Neural cell (in vitro differentiated cells): ENCODE results near the gene GAD2.

Source experiments
- CTCF ChIP-seq: fragments of 450-650 bp; IDR thresholded peaks from 2 replicates; pipeline ENCODE4 v1.5.1; 2014; ENCODE audit warnings: antibody characterized with exemption, mild to moderate bottlenecking, moderate library complexity; ENCODE audit not compliant: poor library complexity, severe bottlenecking
- EP300 ChIP-seq: fragments of 450-650 bp; conservative IDR thresholded peaks from 2 replicates; pipeline ENCODE4 v1.6.1; 2014; ENCODE audit warnings: antibody characterized with exemption, mild to moderate bottlenecking, moderate library complexity; ENCODE audit not compliant: poor library complexity, severe bottlenecking
- EZH2 ChIP-seq: fragments of 200-600, 300-800 bp; shearing (Covaris generic), sonication (generic); IDR thresholded peaks from 2 replicates; pipeline ENCODE4 v1.6.1; 2014; ENCODE audit warnings: antibody characterized with exemption, low read length, borderline replicate concordance, mild to moderate bottlenecking; ENCODE audit not compliant: insufficient read depth, poor library complexity, severe bottlenecking
- POLR2AphosphoS5 ChIP-seq: IDR thresholded peaks from 2 replicates; pipeline ENCODE4 v1.6.1; 2012
- RAD21 ChIP-seq: fragments of 450-650 bp; conservative IDR thresholded peaks from 2 replicates; pipeline ENCODE4 v1.6.1; 2014; ENCODE audit warnings: antibody characterized with exemption, mild to moderate bottlenecking, moderate library complexity
- REST ChIP-seq: IDR thresholded peaks from 2 replicates; pipeline ENCODE4 v1.6.1; 2012; ENCODE audit warnings: borderline replicate concordance
- SMC3 ChIP-seq: fragments of 450-650 bp; conservative IDR thresholded peaks from 2 replicates; pipeline ENCODE4 v1.6.1; 2014; ENCODE audit warnings: antibody characterized with exemption, mild to moderate bottlenecking, moderate library complexity; ENCODE audit not compliant: poor library complexity

GRCh38 chr10:26219676-26220075, 3.1 kb downstream of the GAD2 start:
- TF ChIP-seq REST: peak; percentile 72
- no peak for TF ChIP-seq CTCF
- TF ChIP-seq EZH2: no peak
- TF ChIP-seq EP300: no peak
- peak; percentile 45 for TF ChIP-seq POLR2AphosphoS5
- TF ChIP-seq RAD21: no peak
- no peak for TF ChIP-seq SMC3
